Activated T-cell treated with anti-CD3 and anti-CD28 coated beads for 24 hours (primary cell): ENCODE data around the gene LMTK3.

Experiments
- DNase-seq: peaks from one replicate; pipeline ENCODE4 v3.0.0-alpha.2; 2020; ENCODE audit warnings: low read depth

LMTK3 gene

DNA sequence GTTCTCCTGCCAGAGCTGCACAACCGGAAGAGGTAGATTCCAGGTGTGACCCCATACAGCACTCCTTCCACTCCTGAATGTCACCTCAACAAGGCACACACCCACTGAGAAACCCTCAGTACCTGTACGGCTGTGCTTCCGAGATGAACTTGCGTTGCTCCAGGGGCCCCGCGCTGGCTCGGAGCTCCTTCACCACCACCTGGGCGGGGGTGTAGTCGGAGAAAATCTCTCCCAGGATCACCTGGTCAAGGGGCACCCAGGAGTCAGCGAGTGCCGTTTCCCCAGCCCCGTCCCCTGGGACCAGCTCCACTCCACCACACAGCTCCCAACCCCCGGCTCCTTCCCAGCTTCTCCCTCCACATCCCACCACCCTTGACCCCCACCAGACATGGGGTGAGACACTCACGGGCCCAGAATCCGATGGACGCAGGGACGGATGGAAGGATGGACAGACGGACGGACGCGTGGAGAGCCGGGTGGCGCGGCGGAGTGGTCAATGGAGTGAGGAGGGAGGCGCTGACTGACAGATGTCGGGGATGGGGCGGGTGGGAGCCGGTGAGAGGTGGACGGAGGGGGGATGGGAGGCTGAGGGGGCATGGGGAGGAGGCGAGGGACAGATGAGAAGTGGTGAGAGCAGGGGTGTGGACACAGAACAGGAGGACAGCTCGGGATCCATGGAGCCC lies 2.8 kb downstream of the LMTK3 start:
- DNase-seq, result no peak

DNA sequence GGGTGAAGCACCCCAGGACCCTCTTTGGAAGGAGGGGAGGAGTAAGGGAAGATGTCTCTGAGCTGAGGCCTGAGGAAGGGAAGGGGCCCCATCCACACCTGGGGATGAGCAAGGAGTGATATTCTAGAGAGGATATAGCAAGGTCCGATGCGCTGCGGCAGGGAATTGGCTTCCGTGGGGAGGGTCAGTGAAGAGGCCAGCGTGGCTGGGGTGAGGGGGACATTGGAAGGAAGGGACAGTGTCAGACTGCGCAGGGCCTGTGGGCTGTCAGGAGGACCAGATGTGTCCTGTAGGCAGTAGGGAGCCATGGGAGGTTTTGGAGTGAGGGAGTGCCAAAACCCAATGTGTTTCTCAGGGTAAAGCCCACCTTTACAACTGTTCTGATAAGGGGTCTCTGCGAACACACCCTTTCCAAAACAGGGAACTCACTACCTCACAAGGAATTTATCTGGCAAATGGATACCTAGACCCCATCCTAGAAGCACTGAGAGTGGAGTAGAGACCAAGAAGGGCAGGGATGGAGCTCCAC lies 3.7 kb downstream of the LMTK3 start:
- DNase-seq, result no peak

DNA sequence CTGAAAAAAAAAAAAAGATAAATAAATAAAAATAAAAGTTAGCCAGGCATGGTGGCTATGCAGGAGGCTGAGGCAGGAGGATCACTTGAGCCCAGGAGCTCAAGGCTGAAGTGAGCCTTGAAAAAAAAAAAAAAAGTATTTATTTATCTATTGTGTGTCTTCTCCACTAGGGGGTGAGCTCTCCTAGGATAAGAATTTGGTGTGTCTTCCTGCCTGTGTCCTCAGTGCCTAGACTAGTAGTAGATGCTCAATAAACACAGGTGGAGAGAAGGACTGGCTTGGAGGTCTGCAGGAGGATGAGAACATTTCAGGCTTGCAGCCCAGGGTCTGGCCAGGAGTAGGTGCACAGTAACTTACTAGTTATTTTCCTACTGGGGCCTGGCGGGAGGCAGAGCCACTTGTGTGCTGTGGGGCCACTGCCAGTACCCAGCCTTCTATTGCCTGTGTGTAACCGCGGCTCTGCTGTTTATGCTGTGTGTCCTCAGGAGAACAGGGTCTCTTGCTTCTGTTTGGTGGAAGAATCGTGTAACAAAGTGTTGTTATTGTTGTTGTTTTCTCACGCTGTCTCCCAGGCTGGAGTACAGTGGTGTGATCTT lies 5.4 kb downstream of the LMTK3 start:
- DNase-seq, result no peak

DNA sequence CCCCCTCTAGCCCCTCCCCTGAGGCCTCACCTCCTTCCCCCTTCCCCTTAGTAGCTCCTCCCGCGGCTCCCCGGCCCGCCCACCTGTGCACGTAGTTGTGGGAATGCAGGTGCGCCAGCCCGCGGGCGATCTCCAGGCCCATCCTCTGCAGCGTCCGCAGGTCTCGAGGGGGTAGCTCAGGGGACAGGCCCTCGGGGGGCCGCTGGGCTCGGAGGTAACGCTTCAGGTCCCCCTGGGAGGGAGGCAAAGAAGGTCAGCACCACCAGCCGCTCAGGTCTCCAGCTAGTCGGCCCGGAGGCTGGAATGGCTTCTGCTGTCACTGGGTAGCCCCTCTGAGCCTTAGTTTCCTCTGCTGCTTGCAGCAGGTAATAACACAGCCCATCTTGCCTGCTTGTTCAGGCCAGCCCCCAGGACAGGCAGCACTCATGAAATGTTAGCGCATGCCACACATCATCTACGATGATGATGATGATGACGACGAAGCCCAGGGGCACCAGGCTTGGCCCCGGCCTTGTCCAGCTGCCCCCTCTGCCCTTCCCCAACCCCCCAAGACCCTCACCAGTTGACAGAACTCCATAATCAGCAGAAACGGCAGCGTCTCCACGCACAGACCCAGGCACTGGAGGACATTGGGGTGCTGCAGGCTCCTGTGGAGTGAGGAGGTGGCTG lies 9.2 kb downstream of the LMTK3 start:
- no peak for DNase-seq

DNA sequence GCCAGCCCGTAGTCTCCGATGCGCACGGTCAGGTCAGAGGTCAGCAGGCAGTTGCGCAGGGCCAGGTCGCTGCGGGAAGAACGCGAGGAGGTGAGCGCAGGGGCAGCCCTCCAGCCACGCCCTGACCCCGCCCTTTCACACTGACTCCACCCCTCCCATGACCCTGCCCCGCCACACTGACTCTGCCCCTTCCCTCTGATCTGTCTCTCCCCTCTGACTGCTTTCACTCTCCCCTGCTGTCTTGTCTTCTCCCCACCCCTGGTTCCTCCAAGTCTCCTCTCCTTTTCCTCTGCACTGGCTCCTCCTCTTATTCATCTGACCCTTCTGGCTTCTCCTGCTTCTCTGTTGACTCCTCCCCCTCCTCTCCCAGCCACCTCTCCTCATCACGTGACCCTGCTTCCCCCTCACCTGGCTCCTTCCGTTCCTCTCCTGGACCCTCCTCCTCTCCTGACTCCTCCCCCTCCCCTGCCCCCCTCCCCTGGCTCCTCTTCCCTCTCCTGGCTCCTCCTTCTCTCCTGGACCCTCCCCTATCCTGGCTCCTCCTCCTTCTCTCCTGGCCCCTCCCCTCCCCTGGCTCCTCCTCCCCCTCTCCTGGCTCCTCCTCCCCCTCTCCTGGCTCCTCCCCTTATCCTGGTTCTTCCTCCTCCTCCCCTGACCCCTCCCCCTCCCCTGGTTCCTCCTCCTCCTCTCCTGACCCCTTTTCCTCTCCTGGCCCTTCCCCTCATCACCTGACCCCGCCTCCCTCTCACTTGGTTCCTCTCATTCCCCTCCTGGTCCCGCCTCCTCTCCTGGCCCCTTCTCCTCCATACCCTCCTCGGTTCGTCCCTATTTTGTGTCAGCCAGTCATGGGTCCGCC lies 9.9 kb downstream of the LMTK3 start:
- peak; percentile 46 for DNase-seq

DNA sequence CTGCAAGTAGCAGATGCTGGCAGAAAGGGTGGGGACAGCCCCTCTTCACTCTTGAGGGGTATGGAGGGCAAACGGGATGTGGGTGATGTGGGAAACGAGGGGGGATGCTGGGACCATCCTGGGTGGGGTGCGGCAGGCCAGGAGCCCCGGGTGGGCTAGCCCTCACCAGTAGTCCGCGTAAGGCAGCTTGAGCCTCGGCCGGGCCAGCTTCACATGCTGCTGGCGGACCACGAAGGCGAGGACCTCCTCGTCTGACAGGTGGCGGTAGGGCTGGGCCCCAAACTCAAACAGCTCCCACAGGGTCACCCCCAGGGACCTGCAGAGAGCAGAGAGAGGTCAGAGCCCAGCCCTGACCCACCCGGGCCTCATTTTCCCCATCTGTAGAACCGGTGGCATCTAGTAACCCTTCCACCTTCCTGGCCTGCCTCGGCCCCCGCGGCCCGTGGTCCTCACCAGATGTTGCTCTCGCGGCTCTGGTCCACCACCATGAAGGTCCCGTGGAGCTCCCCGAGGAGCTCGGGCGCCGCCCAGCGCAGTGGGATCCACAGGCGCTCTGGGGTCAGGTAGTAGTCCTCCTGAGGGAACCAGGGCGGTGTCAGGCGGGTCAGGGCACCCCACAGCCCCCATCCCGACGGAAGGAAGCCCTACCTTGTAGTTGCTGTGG lies 10.7 kb downstream of the LMTK3 start:
- DNase-seq, result no peak

DNA sequence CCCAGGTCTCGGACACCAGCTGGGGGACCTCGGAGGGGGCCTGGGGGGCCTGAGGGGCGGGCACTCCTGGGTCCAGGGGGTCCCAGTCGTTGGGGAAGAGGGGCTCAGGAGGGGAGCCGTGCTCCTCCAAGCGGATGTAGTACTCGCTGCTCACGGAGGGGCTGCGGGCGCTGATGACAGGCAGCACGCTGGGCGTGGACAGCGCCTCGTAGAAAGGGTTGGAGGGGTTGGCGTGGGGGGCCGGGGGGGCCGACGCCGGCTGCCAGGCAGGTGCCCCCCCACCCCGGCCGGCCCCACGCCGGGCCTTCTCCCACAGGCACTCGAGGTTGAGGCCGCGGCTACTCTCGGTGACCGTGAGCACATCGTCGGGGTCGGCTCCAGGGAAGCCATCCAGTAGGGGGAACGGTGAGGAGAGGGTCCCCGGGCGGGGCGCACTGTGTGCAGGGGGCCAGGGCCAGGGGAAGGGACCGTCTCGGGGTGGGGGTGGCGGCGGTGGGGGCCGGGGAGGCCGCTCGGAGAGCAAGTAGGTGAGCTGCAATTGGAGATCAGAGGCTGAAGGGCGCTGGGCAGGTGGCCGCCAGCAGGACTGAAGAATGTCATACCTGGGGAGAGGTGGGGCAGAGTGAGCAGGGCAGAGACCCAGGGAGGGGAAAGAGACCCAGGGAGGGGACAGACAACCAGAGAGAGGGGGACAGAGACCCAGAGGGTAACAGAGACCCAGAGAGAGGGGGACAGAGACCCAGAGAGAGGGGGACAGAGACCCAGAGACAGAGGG lies 12.1 kb downstream of the LMTK3 start:
- no peak for DNase-seq

DNA sequence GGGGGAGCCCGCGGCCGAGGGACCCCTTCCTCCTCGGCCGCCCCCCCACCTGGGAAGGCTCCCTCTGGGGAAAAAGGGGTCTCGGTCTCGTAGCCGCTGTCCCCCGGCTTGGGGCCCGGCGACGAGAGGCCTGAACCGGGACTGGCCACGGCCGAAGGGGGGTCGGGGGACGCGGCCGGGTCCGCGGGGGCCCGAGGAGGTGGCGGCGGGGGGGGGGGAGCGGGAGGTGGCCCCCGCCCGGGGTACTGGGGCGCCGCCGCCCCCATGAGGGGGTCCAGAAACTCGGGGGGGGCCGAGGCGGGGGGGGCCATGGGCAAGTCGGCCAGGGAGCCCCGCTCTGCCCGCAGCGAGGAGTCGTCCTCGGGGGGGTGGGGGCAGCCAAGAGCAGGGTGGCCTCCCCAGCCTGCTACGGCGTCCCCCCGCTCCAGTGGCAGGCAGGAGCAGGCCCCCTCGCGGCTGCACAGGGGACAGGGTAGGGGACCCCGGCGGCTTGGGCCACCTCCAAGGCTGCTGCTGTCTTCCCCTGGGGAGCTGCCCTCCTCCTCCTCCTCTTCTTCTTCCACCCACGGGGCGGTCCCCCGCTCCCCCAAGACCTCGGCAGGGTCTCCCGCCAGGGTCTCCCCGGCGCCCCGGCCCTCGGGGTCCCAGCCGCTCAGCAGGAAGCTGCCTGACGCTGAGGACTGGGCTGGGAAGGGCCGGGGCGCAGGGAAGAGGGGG lies 12.9 kb downstream of the LMTK3 start:
- no peak for DNase-seq

DNA sequence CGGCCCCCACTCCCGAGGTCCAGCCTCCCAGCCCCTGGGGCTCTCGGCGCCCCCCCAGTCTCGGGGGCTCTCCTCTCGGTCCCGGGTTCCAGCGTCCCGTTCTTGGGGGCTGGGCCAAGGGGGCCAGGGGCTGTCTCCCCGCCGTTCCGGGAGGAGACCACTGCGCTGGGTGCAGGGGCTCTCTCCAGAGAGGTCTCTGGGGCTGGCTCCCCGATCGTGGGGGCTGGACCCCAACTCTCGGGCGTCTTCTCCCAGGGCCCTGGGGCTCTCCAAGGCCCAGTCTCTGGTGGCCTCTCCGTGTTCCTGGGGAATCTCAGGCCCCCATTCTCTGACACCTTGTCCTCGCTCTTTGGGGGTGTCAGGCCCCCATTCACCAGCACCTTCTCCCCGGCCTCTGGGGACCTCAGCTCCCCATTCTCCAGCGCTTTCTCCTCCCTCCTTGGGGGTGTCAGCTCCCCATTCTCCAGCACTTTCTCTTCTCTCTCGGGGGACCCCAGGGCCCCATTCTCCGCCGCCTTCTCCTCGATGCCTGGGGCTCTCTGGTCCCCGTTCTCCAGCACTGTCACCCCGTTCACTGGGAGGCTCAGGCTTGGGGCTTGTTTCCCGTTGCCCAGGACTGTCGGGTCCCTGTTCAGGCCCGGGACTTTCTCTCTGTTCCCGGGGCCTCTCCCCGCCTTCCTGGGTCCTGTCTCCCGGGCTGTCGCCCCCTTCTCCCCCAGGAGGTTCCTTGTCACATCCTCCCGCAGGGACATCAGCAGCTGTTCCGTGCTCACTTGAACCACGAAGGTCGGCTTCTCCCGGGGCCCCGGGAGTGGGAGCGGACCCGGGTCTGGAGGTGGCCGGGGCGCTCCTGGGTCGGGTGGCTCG lies 13.7 kb downstream of the LMTK3 start:
- DNase-seq, result no peak

DNA sequence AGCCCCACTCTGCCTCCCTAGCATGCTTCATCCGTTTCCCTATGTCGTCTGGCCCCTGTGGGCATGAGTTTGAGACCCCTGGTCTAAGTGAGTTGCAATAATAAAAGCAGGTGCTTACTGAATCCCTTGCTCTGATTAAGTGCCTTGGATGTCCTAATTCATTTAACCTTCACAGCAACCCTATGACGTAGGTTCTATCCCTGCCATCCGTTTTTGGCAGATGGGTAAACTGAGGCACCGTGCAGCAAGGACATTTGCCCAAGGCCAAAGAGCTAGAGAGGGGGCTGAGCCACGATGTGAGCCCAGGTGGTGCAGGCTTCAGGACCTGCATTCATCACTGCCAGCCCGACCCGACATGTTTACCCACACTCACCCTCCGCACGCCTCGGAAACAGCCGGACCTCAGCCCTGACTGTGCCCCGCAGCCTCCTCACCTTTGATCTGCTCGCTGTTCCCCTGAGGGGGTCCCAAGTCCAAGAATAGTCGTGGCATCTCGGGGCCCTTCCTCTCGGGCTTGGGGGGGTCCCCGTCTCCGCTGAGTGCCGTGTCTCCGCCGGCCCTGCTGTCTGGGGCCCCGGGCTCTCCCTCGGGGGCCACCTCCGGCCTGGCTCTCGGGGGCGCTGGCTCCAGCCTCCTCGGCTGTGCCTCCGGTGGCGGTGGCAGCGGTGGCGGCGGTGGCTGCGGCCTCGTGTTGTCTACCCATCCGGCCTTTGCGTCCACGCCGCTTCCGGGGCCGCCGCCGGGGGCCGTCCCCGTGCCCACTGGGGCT lies 14.5 kb downstream of the LMTK3 start:
- DNase-seq, result no peak

DNA sequence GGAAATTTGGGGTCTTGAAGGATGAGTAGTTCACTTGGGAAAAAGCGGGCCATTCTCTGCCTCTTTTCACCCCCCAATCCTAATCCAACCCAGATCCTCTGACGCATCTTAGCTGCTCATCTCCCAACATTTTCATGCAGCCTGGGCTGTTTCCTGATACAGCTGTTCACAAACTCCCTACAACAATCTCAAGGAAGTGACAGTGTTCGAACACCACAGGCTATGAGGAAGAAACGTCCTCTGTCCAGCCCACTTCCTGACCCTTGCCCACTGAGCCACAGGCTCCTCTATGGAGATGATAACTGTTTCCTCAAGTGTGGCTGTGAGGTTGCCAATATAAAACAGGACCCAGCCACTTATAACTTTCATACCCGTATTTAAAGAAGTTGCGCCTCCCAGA lies 16.2 kb downstream of the LMTK3 start:
- DNase-seq, result no peak

DNA sequence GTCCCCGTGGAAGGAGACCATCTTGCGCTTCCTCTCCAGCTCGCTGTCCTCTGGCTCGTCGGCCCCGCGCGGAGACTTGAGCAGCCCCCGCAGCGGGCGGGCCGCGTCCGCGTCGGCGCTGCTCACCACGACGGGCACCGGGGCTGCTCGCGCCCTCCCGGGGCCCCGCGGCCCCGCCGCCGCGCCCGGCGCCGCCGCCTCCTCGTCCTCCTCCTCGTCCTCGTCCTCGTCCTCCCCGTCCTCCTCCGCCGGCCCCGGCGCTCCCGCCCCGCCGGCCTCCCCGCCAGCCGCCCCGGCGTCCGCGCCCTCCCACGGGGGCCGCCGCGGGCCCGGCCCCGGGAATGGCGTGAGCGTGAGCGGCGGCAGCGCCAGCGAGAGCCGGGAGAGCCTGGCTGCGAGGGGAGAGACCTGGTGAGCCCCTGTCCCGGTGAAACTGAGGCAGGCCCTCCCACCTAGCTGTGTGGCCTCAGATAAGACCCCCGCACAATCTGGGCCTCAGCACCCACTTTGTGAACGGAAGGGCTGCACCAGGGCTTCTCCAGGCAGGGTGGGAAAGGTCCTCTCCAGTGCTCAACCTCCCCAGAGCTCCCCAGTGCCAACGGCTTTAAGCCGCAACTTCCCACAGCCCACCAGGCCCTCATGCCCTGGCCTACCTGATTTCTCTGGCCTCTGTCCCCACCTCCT lies 17.8 kb downstream of the LMTK3 start:
- no peak for DNase-seq

DNA sequence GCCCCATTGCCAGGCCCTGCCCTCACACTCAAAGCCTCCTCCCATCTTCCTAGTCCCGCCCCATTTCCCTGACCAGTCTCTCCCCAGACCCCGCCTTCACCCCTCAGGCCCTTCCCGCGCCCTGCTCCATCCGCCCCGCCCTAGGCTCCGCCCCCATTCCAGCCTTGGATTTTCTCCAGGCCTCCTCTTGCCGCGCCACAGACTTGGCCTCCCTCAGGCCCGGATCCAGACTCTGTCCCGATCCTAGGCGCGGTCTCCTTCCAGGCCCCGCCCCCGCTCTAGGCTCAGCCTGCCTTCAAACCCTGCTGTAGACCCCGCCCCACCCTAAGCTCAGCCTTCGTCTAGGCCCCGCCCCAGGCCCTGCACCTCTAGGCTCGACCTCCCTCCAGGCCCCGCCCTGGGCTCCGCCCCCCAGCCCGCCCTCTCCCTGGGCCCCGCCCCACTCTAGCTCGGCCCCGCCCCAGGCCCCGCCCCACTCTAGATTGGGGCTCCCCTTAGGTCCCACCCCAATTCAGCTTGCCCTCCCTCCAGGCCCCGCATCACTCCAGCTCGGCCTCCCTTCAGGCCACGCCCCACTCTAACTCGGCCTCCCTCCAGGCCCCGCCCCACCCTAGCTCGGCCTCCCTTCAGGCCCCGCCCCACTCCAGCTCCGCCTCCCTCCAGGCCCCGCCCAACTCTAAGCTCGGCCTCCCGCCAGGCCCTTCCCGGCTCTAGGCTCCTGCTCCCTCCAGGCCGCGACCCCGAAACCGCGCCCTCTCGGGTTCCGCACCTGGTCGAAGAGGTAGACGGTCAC lies 18.5 kb downstream of the LMTK3 start:
- peak; percentile 69 for DNase-seq

DNA sequence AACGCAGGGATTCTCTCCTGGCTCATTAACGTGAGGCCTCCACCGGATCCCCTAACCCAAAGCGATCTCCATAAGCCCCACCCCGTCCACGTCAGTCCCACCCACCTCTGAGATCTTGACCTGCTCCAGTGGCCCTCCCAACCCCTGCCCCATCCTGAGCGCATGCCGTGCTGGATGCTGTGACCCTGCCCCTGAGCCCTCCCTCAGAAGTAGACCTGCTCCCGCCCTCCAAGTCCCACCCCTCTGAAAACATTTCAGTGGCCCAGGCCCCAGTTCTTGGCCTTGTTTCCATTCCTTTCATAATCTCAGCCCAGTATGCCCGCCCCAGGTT lies 19.9 kb downstream of the LMTK3 start:
- DNase-seq, result no peak

DNA sequence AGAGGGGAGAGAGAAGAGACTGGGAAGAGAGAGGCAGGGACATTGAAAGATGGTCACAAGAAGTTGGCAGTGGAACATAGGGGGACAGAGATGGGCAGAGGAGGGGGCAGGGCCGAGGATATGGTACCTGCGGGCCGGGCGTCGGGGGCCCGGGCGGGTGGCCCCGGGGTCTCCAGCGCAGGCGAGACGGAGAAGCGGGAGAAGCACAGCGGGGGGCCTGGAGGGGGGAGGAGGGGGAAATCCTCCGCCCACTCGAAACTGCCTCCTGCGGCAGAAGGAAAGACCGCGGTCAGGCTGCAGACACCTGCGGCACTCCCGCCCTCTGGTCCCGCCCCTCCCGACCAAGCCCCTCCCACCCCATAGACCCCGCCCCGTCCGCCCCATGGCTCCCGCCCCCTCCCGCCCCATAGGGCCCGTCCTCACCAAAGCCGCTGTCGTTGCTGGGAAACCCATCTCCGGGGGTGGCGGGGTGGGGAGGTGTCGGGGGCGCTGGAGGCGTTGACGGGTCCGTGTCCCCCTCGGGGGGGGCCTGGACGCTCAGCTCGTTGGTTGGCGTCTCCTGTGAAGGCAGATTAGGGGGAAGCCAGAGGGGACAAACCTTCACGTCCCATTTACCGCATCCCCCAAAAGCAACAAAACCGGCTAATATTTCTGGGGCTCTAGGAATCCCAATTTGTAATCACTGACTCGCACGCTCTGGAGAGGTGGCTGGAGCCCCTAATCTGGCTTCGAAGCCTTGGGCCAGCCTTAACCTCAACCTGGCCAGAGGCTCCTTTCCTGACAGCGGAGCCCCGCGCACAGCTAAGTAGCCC lies 20.4 kb downstream of the LMTK3 start:
- DNase-seq, result peak; percentile 44

DNA sequence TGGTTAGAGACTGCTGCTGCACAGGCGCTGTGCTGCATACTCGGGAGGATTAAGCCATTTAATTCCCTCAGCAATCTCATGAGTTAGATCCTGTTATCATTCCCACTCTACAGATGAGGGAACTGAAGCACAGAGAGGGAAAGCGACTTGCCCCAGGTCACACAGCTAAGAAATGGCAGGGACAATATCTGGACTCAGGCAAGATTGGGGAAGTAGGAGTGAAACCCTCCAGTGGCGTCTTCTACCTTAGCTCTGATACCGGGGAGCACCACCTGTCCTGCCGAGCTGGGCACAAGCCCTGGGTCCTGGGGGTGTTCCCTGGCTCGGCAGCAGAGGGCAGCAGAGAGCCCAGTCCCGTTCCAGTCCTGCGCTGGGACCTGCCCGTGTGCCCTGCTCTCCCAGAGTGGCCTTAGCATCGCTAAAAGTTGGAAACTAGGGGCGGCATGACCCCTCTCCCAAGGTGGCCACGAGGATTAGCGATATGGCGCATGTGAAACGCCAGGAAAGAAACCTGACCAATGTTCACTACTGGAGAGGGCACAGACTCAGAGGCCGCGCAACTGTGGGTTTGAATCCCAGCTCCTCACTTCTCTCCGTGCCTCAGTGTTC lies 21.9 kb downstream of the LMTK3 start:
- peak; percentile 75 for DNase-seq
